Endometrium (tissue), 2 donors: ENCODE data around the gene TSPAN12.

Source experiments
- FAIRE-seq: peaks from 2 replicates; lab custom pipeline; 2012; peaks lifted over from hg19 to GRCh38; lab: Jason Lieb, UNC
- donor health status: control.
- donor health status: control.

TSPAN12 gene

GRCh38 chr7:120742372-120742771, 115.6 kb downstream of the TSPAN12 start:
- FAIRE-seq, result no peak

- FAIRE-seq, result no peak
Measured at GRCh38 chr7:120741371-120742042, 116.4 kb downstream of the TSPAN12 start.

GRCh38 chr7:120740348-120740747, 117.6 kb downstream of the TSPAN12 start:
- FAIRE-seq, result no peak

DNA sequence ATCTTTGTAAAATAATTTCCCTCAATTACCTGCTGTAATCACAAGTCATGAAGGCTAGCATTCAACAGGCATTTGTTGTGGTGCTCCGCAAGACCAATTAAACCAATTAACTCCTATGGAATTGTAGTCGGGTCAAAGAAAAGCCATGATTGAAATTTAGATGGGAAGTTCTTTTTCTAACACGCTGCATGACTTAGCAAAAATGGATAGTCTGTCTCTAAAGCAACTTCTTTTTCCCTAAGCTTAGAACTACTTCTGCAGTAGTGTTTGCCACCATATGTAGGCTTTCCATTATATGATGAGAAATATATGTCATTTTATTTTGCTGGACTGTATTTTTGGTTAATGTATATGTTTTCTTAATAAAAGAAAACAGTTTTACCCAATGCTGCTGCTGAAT, 119.1 kb downstream of the TSPAN12 start:
- FAIRE-seq, result no peak
